Mammary epithelial cell (primary cell): ENCODE measurements around the gene CCNF.

Experiments used
- EZH2 ChIP-seq: IDR thresholded peaks from 2 replicates; pipeline ENCODE4 v1.6.1; 2012; ENCODE audit warnings: low read length, inconsistent platforms, borderline replicate concordance
- TF ChIP-seq, protein P1 (sequence below), 2 donors: IDR thresholded peaks in 1 of 2; conservative IDR thresholded peaks in 1 of 2; 2 replicates each; pipeline ENCODE4 v1.5.1; 2011 to 2012; ENCODE audit warnings: inconsistent platforms in 2 of 2, low read length in 2 of 2, mild to moderate bottlenecking in 2 of 2, control low read depth in 1 of 2, low read depth in 1 of 2; ENCODE audit not compliant: insufficient read depth in 1 of 2; ENCODE audit errors: extremely low read depth in 1 of 2

DNA sequence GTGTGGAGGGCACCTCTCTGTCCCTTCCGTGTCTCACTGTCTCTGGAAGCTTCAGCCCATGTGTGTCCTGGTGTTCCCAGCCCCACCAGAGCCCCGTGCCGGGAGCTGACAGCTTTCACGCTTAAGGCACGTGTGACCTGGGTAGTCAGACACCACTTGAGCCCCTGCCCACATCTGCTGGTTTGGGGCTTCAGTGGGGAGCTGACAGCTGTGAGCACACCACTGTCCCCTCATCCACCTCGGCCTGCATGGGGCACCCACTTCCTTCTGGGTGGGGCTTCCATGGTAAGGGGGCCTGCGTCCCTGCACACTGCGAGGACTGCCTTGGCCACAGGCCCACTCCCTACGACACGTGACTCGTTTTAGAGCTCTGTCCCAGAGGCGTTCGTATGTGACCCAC is 28.0 kb downstream of the CCNF start:
- TF ChIP-seq, protein P1, sequence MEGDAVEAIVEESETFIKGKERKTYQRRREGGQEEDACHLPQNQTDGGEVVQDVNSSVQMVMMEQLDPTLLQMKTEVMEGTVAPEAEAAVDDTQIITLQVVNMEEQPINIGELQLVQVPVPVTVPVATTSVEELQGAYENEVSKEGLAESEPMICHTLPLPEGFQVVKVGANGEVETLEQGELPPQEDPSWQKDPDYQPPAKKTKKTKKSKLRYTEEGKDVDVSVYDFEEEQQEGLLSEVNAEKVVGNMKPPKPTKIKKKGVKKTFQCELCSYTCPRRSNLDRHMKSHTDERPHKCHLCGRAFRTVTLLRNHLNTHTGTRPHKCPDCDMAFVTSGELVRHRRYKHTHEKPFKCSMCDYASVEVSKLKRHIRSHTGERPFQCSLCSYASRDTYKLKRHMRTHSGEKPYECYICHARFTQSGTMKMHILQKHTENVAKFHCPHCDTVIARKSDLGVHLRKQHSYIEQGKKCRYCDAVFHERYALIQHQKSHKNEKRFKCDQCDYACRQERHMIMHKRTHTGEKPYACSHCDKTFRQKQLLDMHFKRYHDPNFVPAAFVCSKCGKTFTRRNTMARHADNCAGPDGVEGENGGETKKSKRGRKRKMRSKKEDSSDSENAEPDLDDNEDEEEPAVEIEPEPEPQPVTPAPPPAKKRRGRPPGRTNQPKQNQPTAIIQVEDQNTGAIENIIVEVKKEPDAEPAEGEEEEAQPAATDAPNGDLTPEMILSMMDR (conservative IDR thresholded peaks at IDR 0.05 in 1 of 2, IDR thresholded peaks at IDR 0.05 in 1 of 2; ENCODE audit: extremely low read depth in 1 of 2, insufficient read depth in 1 of 2, low read depth in 1 of 2, low read length in 2 of 2) = no peak
- TF ChIP-seq EZH2 = no peak
